NCI-H345 (cell line): Measurements from ENCODE around the gene SGO1.
"Not testable (repeated sequence)": the region's sequence is repeated elsewhere in the genome, so short reads cannot be mapped to it uniquely, and the experiment has no call there.

Experiments used
- DNase-seq: peaks from one replicate; lab custom pipeline; 2025; lab: John Stamatoyannopoulos, UW

Gene SGO1

GRCh38 chr3:20185679-20186599 is at the start of gene SGO1:
TSS of gene SGO1 (minus strand) at chr3:20186206. CDS start at chr3:20184027, 2,179 bp downstream.
- DNase-seq, result peak; percentile 95

GRCh38 chr3:20235796-20236195 is 49.8 kb upstream of the SGO1 start:
- no peak for DNase-seq

- no peak for DNase-seq
Measured at GRCh38 chr3:20232906-20233780, 47.1 kb upstream of the SGO1 start.

- no peak for DNase-seq
Measured at GRCh38 chr3:20230954-20231353, 44.9 kb upstream of the SGO1 start.

- DNase-seq, result peak; percentile 0
Measured at GRCh38 chr3:20225769-20226168, 39.8 kb upstream of the SGO1 start.

- DNase-seq, result no peak
Measured at GRCh38 chr3:20222274-20222673, 36.3 kb upstream of the SGO1 start.

- no peak for DNase-seq
Measured at GRCh38 chr3:20218215-20218614, 32.2 kb upstream of the SGO1 start.

GRCh38 chr3:20215636-20216035 is 29.6 kb upstream of the SGO1 start:
- no peak for DNase-seq

GRCh38 chr3:20213491-20213890 is 27.5 kb upstream of the SGO1 start:
- not testable (repeated sequence) for DNase-seq

- DNase-seq, result not testable (repeated sequence)
Measured at GRCh38 chr3:20207945-20208344, 21.9 kb upstream of the SGO1 start.

- DNase-seq, result not testable (repeated sequence)
Measured at GRCh38 chr3:20205898-20206297, 19.9 kb upstream of the SGO1 start.

- DNase-seq, result no peak
Measured at GRCh38 chr3:20201143-20201542, 15.1 kb upstream of the SGO1 start.

- no peak for DNase-seq
Measured at GRCh38 chr3:20197775-20198174, 11.8 kb upstream of the SGO1 start.

- no peak for DNase-seq
Measured at GRCh38 chr3:20194793-20195460, 8.9 kb upstream of the SGO1 start.

GRCh38 chr3:20190991-20191390 is 5.0 kb upstream of the SGO1 start:
- no peak for DNase-seq

- no peak for DNase-seq
Measured at GRCh38 chr3:20186600-20187004, 596 bp upstream of the SGO1 start.

- DNase-seq, result no peak
Measured at GRCh38 chr3:20185331-20185678, 701 bp downstream of the SGO1 start.

- DNase-seq, result no peak
Measured at GRCh38 chr3:20182206-20182605, 3.8 kb downstream of the SGO1 start.

GRCh38 chr3:20181276-20181675 is 4.7 kb downstream of the SGO1 start:
- DNase-seq, result no peak

- no peak for DNase-seq
Measured at GRCh38 chr3:20173844-20174410, 12.1 kb downstream of the SGO1 start.

GRCh38 chr3:20161714-20162113 is 24.3 kb downstream of the SGO1 start:
- DNase-seq, result no peak

GRCh38 chr3:20160230-20160629 is 25.8 kb downstream of the SGO1 start:
- DNase-seq, result no peak
